Bronchial epithelial cell (primary cell): ENCODE results near the gene CAV3. TPM values are rescaled to one million over a fixed set of nuclear protein-coding genes. Genes with fewer than 3 reads are reported as not detected.

Source experiments
- DNase-seq: peaks from one replicate; pipeline ENCODE4 v3.0.0-alpha.2; 2010; ENCODE audit warnings: low read depth
- FAIRE-seq: peaks from 2 replicates; lab custom pipeline; 2011; peaks lifted over from hg19 to GRCh38; lab: Jason Lieb, UNC
- H3K27me3 ChIP-seq: 2 replicates; pipeline ENCODE4 v1.5.1; 2011; ENCODE audit warnings: low read length; ENCODE audit not compliant: control insufficient read depth, insufficient read depth
- H3K36me3 ChIP-seq: 2 replicates; pipeline ENCODE4 v1.5.1; 2011; ENCODE audit warnings: low read length; ENCODE audit not compliant: control insufficient read depth, insufficient read depth
- H3K4me3 ChIP-seq: 2 replicates; pipeline ENCODE4 v1.5.1; 2011; ENCODE audit warnings: mild to moderate bottlenecking, low read depth, low read length, control low read depth
- total RNA-seq: library from RNA; depleted of rRNA; stranded (reverse); fragments of >200 nt; gene quantifications from 2 replicates; pipeline ENCODE4 v1.2.1, GENCODE V29; 2014
- TF ChIP-seq, protein P1 (sequence below): IDR thresholded peaks from 2 replicates; pipeline ENCODE4 v1.5.1; 2011; ENCODE audit warnings: mild to moderate bottlenecking, moderate library complexity, low read length, control low read depth, inconsistent platforms; ENCODE audit not compliant: insufficient read depth, severe bottlenecking

CAV3 gene
- total RNA-seq, 1 donor from 2014 or later, result not detected

DNA sequence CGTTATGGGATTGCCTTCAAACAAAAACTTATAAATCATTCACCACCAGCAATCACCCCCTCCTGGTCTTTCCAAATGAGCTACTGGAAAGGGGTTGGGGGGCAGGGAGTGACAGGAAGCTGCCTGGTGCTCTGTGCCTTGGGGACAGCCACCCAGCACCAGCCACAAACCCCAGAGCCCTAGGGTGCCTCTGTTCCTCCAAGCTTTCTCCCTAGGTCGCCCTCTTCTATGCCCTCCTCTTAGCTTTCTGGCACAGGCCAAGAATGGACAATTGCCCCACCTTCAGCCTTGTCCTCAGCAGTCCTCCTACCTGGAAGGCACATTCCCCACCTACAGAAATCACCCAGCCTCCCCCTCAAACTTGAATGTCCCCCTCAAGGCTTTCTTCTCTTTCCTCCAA lies 32.5 kb downstream of the CAV3 start:
- FAIRE-seq, result no peak
- no peaks in the 10 kb centered on the region for H3K36me3 ChIP-seq
- TF ChIP-seq, protein P1, sequence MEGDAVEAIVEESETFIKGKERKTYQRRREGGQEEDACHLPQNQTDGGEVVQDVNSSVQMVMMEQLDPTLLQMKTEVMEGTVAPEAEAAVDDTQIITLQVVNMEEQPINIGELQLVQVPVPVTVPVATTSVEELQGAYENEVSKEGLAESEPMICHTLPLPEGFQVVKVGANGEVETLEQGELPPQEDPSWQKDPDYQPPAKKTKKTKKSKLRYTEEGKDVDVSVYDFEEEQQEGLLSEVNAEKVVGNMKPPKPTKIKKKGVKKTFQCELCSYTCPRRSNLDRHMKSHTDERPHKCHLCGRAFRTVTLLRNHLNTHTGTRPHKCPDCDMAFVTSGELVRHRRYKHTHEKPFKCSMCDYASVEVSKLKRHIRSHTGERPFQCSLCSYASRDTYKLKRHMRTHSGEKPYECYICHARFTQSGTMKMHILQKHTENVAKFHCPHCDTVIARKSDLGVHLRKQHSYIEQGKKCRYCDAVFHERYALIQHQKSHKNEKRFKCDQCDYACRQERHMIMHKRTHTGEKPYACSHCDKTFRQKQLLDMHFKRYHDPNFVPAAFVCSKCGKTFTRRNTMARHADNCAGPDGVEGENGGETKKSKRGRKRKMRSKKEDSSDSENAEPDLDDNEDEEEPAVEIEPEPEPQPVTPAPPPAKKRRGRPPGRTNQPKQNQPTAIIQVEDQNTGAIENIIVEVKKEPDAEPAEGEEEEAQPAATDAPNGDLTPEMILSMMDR, result no peak
- no peak for DNase-seq
- H3K27me3 ChIP-seq, result peaks cover 6% of the 10 kb centered on the region
- no peak overlapping the region for H3K4me3 ChIP-seq

DNA sequence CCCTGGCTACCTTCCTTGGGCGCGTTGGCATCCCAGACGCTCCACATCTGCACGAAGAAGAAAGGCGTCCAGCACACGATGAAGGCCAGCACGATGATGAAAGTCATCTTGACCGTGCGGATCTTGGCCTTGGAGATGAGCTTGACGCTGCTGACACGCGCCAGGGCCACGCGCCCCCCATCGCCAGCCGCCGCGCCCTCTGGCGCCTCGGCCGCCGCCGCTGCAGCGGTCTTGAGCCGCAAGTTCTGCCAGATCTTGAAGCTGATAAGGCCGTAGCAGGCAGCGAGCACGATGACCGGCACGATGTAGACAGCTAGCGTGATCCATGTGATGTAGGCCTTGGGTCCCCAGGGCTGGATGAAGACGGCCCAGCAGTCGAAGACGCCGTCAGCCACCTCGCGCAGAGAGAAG lies 33.7 kb downstream of the CAV3 start:
- peaks cover 6% of the 10 kb centered on the region for H3K27me3 ChIP-seq
- TF ChIP-seq, protein P1, result no peak
- peak overlapping the region; percentile 31 for H3K4me3 ChIP-seq
- DNase-seq (no peak), FAIRE-seq (no peak)
- no peaks in the 10 kb centered on the region for H3K36me3 ChIP-seq

DNA sequence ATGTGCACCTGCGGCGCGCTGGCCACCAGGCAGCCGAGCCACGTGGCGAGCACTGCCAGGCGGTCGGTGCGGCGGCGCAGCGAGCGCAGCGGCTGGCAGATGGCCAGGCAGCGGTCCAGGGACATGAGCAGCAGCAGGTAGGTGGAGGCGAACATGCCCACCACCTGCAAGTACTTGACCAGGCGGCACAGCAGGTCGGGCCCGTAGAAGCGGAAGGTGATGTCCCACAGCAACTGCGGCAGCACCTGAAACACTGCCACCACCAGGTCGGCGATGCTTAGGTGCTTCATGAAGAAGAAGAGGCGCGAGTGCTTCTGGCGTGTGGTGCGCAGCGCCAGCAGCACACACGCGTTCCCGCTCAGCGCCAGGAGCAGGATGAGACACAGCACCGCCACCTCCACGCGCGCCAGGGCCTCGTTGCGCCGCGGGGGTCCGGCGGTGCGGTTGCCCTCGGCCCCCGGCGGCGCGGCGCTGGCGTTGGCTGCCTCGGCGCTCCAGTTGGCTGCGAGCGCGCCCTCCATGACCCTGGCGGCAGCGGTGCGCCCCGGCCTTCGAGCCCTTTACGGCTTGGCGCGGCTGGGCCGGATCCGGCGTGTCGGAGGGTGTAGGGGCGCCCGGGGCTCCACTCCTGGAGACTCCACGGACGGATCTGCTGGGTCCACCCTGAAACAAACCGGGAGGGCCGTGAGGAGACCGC lies 34.2 kb downstream of the CAV3 start:
- Histone ChIP-seq H3K4me3 (peak overlapping the region; percentile 31), H3K27me3 (peaks cover 6% of the 10 kb centered on the region), H3K36me3 (no peaks in the 10 kb centered on the region)
- TF ChIP-seq, protein P1, result peak; percentile 79
- FAIRE-seq (no peak), DNase-seq (peak; percentile 79)

DNA sequence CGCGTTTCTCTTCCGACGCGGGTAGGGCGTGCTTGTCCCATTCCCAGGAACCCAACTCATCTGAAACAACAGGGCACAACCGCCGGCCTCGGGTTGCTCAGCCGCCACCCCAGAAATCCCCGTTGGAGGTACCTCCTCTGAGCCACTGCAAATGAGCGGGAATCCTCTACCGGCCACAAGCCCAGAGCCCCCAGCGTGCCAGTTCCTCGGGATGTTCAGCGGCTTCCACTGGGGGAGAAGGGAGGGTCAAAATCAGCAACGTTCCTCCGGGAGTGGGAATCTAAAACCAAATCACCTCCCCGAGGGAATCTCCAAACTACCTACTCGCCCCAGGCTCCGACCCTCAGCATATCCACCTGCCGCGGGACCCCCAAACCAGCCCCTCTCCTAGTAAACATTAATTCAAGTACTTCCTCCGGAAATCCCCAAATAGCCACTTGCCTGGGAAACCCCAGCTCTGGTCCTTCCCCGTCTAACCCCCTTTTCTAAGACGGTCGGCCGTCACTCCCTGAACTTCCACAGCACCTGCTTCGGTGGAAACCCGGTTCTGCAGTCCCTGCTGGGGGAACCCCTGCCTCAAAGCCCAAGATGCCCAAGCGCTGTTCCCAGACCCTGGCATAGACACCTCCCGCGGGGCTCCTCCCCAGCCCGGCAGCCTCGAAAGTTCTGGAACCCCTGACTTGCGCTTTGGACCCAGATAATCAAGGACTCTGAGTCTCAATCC lies 34.9 kb downstream of the CAV3 start:
- Histone ChIP-seq H3K36me3 (no peaks in the 10 kb centered on the region), H3K4me3 (peak overlapping the region; percentile 31), H3K27me3 (peaks cover 6% of the 10 kb centered on the region)
- TF ChIP-seq, protein P1, result no peak
- no peak for FAIRE-seq
- no peak for DNase-seq

DNA sequence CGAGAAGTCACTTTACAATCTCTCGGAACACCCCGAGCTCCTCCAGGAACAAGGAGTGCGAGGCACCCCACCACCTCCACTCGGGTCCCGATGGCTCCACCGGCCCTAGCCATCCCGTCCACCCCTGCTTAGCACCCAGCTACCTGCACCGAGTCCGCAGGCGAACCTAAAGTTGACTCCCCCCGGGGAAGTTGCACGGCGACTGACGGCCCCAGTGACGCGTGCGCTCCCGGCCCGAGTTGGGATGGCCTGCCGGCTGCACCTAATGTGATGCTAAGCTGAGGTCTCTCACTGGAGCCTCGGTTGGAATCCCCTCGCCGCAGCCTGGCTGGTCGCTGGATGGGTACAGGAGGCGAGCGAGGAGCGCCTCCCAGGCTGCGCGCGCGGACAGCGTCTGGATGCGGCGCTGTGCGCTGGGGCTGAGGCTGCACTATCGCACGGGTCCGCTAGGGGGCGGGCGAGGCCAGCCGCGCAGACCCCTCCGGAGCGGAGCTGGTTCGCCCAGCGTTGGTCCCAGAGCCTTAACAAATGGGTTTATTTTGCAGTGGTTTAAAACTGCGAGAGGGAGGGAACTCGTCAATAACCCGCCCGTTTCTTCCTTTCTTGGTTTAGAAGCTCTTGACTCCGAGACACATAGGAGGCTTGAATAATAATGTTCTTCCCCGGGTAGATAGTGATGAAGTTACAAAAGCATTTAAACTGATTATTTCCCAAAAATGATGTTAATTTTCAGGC lies 35.7 kb downstream of the CAV3 start, which contains the start of gene OXTR:
TSS of gene OXTR (minus strand) at position 526 of the 735 bp plus-strand sequence. CDS start 1,426 bp downstream, outside the sequence.
- H3K4me3 ChIP-seq, result peak within 1 kb of the TSS; percentile 33
- H3K27me3 ChIP-seq, result peaks cover 6% of the 10 kb centered on the region
- DNase-seq (peak; percentile 49), FAIRE-seq (no peak)
- no peaks in the 10 kb centered on the region for H3K36me3 ChIP-seq
- TF ChIP-seq, protein P1, result peak; percentile 100
